Measurements from ENCODE around the gene TMEM63C.

GRCh38 chr14:77249286-77249685, 67.7 kb downstream of the TMEM63C start:
- TF ChIP-seq EZH2 (IDR thresholded peaks at IDR 0.05) (no peak), FOSL1 (IDR thresholded peaks at IDR 0.05; ENCODE audit: low read depth) (no peak), CTCF (IDR thresholded peaks at IDR 0.05 in 2 of 3, conservative IDR thresholded peaks at IDR 0.05 in 1 of 3; ENCODE audit: borderline replicate concordance in 1 of 3, insufficient read depth in 1 of 3, low read depth in 2 of 3, low read length in 2 of 3) (no peak), POLR2A (IDR thresholded peaks at IDR 0.05; ENCODE audit: borderline replicate concordance, extremely low read depth, insufficient read depth, insufficient read length) (no peak), CEBPB (IDR thresholded peaks at IDR 0.05; ENCODE audit: low read depth) (no peak), POLR2AphosphoS5 (IDR thresholded peaks at IDR 0.05; ENCODE audit: low read depth, low read length) (no peak), YY1 (IDR thresholded peaks at IDR 0.05; ENCODE audit: extremely low read depth, insufficient replicate concordance, low read depth, low read length) (no peak), ELF1 (IDR thresholded peaks at IDR 0.05; ENCODE audit: borderline replicate concordance, low read depth) (no peak), RAD21 (IDR thresholded peaks at IDR 0.05; ENCODE audit: low read depth) (no peak), JUND (IDR thresholded peaks at IDR 0.05) (no peak)
- TF ChIP-seq, protein P1, sequence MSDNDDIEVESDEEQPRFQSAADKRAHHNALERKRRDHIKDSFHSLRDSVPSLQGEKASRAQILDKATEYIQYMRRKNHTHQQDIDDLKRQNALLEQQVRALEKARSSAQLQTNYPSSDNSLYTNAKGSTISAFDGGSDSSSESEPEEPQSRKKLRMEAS (IDR thresholded peaks at IDR 0.05) = no peak
- TF ChIP-seq, protein P2, sequence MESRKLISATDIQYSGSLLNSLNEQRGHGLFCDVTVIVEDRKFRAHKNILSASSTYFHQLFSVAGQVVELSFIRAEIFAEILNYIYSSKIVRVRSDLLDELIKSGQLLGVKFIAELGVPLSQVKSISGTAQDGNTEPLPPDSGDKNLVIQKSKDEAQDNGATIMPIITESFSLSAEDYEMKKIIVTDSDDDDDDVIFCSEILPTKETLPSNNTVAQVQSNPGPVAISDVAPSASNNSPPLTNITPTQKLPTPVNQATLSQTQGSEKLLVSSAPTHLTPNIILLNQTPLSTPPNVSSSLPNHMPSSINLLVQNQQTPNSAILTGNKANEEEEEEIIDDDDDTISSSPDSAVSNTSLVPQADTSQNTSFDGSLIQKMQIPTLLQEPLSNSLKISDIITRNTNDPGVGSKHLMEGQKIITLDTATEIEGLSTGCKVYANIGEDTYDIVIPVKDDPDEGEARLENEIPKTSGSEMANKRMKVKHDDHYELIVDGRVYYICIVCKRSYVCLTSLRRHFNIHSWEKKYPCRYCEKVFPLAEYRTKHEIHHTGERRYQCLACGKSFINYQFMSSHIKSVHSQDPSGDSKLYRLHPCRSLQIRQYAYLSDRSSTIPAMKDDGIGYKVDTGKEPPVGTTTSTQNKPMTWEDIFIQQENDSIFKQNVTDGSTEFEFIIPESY (IDR thresholded peaks at IDR 0.05; ENCODE audit: extremely low read depth, insufficient replicate concordance, low read length) = no peak

All from HCT116 (cell line).